Mesenchymal stem cell (in vitro differentiated cells and primary cell): Measurements from ENCODE around the gene ZNF385A.

Source experiments
- DNase-seq: peaks from one replicate; pipeline ENCODE4 v3.0.0-alpha.2; 2013
- H2AFZ ChIP-seq: one replicate; pipeline ENCODE4 v1.6.1; 2013; ENCODE audit warnings: low read depth, mild to moderate bottlenecking, control low read depth, inconsistent platforms, low read length, moderate library complexity
- H2AK5ac ChIP-seq: 2 replicates; pipeline ENCODE4 v1.6.1; 2013; ENCODE audit warnings: low read length, moderate library complexity, mild to moderate bottlenecking, inconsistent platforms; ENCODE audit not compliant: severe bottlenecking
- H2BK120ac ChIP-seq: one replicate; pipeline ENCODE4 v1.6.1; 2013; ENCODE audit warnings: low read depth, mild to moderate bottlenecking, inconsistent platforms, low read length, moderate library complexity
- H2BK12ac ChIP-seq, 2 experiments: one replicate each; pipeline ENCODE4 v1.6.1; 2013; ENCODE audit warnings: inconsistent platforms in 2 of 2, low read length in 2 of 2, mild to moderate bottlenecking in 2 of 2, moderate library complexity in 2 of 2, control low read depth in 1 of 2
- H2BK15ac ChIP-seq: one replicate; pipeline ENCODE4 v1.6.1; 2013; ENCODE audit warnings: mild to moderate bottlenecking, low read depth, inconsistent platforms; ENCODE audit not compliant: poor library complexity, severe bottlenecking
- H2BK5ac ChIP-seq: 2 replicates; pipeline ENCODE4 v1.6.1; 2013; ENCODE audit warnings: low read depth, mild to moderate bottlenecking, low read length, control low read depth, inconsistent platforms; ENCODE audit not compliant: poor library complexity, severe bottlenecking
- H3K14ac ChIP-seq, 2 experiments: one replicate each; pipeline ENCODE4 v1.6.1; 2013; ENCODE audit warnings: inconsistent platforms in 2 of 2, low read length in 2 of 2, control low read depth in 1 of 2, mild to moderate bottlenecking in 1 of 2, moderate library complexity in 1 of 2
- H3K18ac ChIP-seq, 2 experiments: one replicate each; pipeline ENCODE4 v1.6.1; 2013; ENCODE audit warnings: inconsistent platforms in 2 of 2, low read length in 2 of 2, control low read depth in 1 of 2, low read depth in 1 of 2, mild to moderate bottlenecking in 1 of 2
- H3K23ac ChIP-seq, 2 experiments: one replicate each; pipeline ENCODE4 v1.6.1; 2013; ENCODE audit warnings: inconsistent platforms in 2 of 2, low read length in 2 of 2, mild to moderate bottlenecking in 2 of 2, moderate library complexity in 2 of 2, control low read depth in 1 of 2
- H3K27ac ChIP-seq: 2 replicates; pipeline ENCODE4 v1.5.1; 2013; ENCODE audit warnings: mild to moderate bottlenecking, moderate library complexity, low read length, control low read depth, inconsistent platforms; ENCODE audit not compliant: poor library complexity, severe bottlenecking
- H3K27me3 ChIP-seq, 2 experiments: 2 replicates each; pipeline versions ENCODE4 v1.6.1 to v1.7.0; 2013; ENCODE audit warnings: low read length in 2 of 2, mild to moderate bottlenecking in 2 of 2, moderate library complexity in 2 of 2, control low read depth in 1 of 2, inconsistent platforms in 1 of 2; ENCODE audit not compliant: control insufficient read depth in 1 of 2, insufficient read depth in 1 of 2
- H3K36me3 ChIP-seq, 2 experiments: 2 replicates each; pipeline versions ENCODE4 v1.6.1 to v1.7.0; 2013; ENCODE audit warnings: low read length in 2 of 2, control low read depth in 1 of 2, inconsistent platforms in 1 of 2, low read depth in 1 of 2, mild to moderate bottlenecking in 1 of 2; ENCODE audit not compliant: insufficient read depth in 2 of 2, control insufficient read depth in 1 of 2
- H3K4ac ChIP-seq, 2 experiments: one replicate each; pipeline ENCODE4 v1.6.1; 2013; ENCODE audit warnings: inconsistent platforms in 2 of 2, low read length in 2 of 2, mild to moderate bottlenecking in 2 of 2, moderate library complexity in 2 of 2, control low read depth in 1 of 2, low read depth in 1 of 2
- H3K4me1 ChIP-seq: 2 replicates; pipeline ENCODE4 v1.6.1; 2013; ENCODE audit warnings: low read depth, low read length, control low read depth; ENCODE audit not compliant: control insufficient read depth, insufficient read depth
- H3K4me2 ChIP-seq: 2 replicates; pipeline ENCODE4 v1.6.1; 2013; ENCODE audit warnings: low read length, mild to moderate bottlenecking, inconsistent platforms; ENCODE audit not compliant: poor library complexity, severe bottlenecking
- H3K4me3 ChIP-seq, 2 experiments: 2 replicates each; pipeline versions ENCODE4 v1.5.1 to v1.7.0; 2013; ENCODE audit warnings: low read length in 2 of 2, mild to moderate bottlenecking in 2 of 2, control low read depth in 1 of 2, low read depth in 1 of 2; ENCODE audit not compliant: insufficient read depth in 1 of 2
- H3K79me1 ChIP-seq: replicated peaks from 2 replicates; pipeline ENCODE4 v1.6.1; 2013; ENCODE audit warnings: mild to moderate bottlenecking, control low read depth, low read length, inconsistent platforms; ENCODE audit not compliant: poor library complexity, severe bottlenecking
- H3K9ac ChIP-seq: 2 replicates; pipeline ENCODE4 v1.7.0; 2013; ENCODE audit warnings: mild to moderate bottlenecking, low read length, moderate library complexity
- H3K9me3 ChIP-seq: 2 replicates; pipeline ENCODE4 v1.7.0; 2013; ENCODE audit warnings: mild to moderate bottlenecking, low read length; ENCODE audit not compliant: control insufficient read depth
- H4K8ac ChIP-seq: one replicate; pipeline ENCODE4 v1.6.1; 2013; ENCODE audit warnings: inconsistent platforms, mild to moderate bottlenecking, low read length, moderate library complexity
- H4K91ac ChIP-seq: one replicate; pipeline ENCODE4 v1.6.1; 2013; ENCODE audit warnings: mild to moderate bottlenecking, low read length, inconsistent platforms
- WGBS: methylation state at CpG from one replicate; pipeline ENCODE4 v1.1.7; 2013; ENCODE audit warnings: mixed read lengths; 5-methylcytosine and 5-hydroxymethylcytosine counted together

The ZNF385A gene

DNA sequence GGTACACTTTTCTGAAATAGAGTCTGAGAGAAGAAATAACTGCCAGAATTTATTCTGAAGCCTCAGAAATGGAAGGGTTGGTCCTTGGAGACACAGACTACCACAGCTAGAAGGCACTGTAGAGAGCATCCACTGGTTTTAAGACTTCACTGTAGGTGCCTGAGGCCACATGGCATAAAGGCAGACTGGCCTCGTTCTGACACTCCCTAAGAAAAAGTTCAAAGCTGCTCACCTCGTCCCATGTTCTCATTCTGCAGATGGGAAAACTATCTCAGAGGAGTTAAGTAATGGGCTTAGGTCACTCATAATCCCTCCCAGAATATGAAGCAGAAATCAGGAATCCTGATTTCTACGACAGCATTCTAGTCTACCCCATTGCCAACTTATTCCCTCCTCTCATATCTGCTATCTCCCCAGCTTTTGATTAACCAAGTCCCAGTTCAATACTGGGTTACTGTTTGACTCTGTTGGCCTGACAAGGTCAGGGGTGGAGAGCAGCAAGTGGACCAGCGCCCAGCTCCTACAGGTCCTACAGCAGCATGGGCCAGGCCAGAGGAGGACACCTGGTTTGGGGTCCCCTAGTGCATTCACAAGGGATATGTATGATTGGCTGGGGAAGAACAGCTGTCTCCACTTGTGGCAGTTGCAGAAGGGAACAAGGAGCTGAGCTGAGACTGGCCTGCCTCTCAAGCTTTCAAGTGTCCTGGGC, 30.8 kb upstream of the ZNF385A start:
- Histone ChIP-seq H3K4me2 (no peak overlapping the region), H3K9me3 (no peaks in the 10 kb centered on the region), H3K27me3 (no peaks in the 10 kb centered on the region), H3K4me3 (peak overlapping the region in 1 of 2 experiments; percentile 49), H3K18ac (no peak overlapping the region), H3K4ac (no peak overlapping the region), H2BK5ac (no peak overlapping the region), H4K8ac (no peak overlapping the region), H3K23ac (no peak overlapping the region), H3K36me3 (peaks cover 8 to 13% of the 10 kb centered on the region in 2 experiments), H2BK120ac (no peak overlapping the region), H2AK5ac (no peak overlapping the region), H2AFZ (no peak overlapping the region), H4K91ac (no peak overlapping the region), H3K79me1 (peaks cover 16% of the 10 kb centered on the region), H3K14ac (no peak overlapping the region), H3K9ac (peak overlapping the region; percentile 66), H2BK12ac (no peak overlapping the region), H2BK15ac (no peak overlapping the region), H3K4me1 (peaks cover 41% of the 10 kb centered on the region), H3K27ac (no peak overlapping the region)
- WGBS = 89% methylated on average over 4 of the region's 4 CpGs
- no peak for DNase-seq

DNA sequence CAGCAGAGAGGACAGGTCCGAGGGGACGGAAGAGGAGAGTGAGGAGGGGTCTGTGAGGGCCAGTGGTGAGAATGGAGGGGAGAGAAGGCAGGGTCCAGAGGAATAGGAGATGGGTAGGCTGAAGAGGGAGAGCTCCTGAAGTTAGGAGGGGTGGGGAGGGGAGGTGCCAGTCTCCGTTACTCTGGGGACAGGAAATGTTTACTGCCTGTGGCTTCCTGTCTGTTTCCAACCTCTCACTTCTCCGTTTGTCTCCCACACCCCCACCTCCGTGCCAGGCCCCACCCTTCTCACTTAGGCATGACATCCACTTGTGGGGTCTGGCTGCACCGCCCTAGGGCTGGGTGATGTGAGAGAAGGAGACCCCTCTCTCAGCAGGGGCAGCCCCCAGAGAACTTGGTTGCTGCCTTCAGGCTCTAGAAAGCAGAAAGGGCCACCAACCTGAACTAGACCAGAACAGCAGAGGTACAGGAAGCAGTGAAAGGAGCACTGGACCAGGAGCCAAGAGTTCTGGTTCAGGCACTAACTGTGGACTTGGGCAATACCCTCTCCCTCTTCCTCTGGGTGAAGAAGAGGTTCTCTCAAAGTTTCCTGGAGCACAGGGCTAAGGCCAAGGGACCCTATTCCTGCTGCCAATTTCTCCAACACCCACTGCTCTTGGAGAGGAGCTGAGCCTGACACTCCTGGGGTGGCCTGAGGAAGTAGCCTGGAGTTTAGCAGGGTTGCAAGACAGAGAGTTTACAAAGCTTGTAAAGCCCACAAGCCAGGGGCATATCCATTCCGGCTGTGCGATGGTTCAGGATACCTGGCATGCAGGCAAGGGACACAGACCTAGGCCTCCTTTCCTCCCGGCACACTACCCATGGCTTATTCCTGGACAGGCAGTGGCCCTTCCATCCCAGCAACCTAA, 29.0 kb upstream of the ZNF385A start:
- peak overlapping the region in 1 of 2 experiments; percentile 17 for H3K4me3 ChIP-seq
- H3K9ac ChIP-seq = peak overlapping the region; percentile 75
- H4K8ac ChIP-seq = peak overlapping the region; percentile 75
- H4K91ac ChIP-seq = peak overlapping the region; percentile 84
- 72% methylated on average over 6 of the region's 9 CpGs for WGBS
- H3K4me1 ChIP-seq = peaks cover 35% of the 10 kb centered on the region
- H2BK12ac ChIP-seq = peak overlapping the region; percentile 76 to 79
- no peak overlapping the region for H3K4me2 ChIP-seq
- H2BK120ac ChIP-seq = no peak overlapping the region
- peak overlapping the region in 1 of 2 experiments; percentile 58 for H3K14ac ChIP-seq
- H3K27ac ChIP-seq = peak overlapping the region; percentile 5
- H3K23ac ChIP-seq = no peak overlapping the region
- H3K4ac ChIP-seq = peak overlapping the region in 1 of 2 experiments; percentile 73
- H3K18ac ChIP-seq = peak overlapping the region; percentile 54 to 56
- H2AFZ ChIP-seq = no peak overlapping the region
- H2AK5ac ChIP-seq = peak overlapping the region; percentile 40
- peaks cover 30% of the 10 kb centered on the region for H3K79me1 ChIP-seq
- no peaks in the 10 kb centered on the region for H3K27me3 ChIP-seq
- peak; percentile 69 for DNase-seq
- H3K9me3 ChIP-seq = no peaks in the 10 kb centered on the region
- H2BK5ac ChIP-seq = no peak overlapping the region
- peak overlapping the region; percentile 75 for H2BK15ac ChIP-seq
- H3K36me3 ChIP-seq = peaks cover 23 to 29% of the 10 kb centered on the region in 2 experiments

DNA sequence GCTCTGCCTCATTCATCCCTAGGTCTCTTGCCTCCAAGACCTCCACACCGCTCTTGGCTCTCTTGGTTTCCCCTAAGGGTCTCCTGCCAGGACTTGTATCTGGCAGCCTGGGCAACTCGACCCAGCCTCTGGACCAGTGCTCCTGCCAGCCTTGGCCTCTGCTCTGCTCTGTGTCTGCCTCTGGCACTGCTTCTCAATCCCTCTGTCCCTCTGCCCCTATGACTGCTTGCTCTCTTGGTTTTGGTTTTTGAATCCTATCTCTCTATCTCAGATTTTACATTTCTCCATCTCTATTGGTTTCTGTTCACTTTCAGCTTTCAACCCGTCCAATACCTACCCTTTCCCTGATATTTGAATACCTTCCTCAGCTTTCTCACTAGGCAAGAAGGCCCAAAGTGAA, 28.3 kb upstream of the ZNF385A start:
- peak overlapping the region; percentile 23 to 29 for H2BK12ac ChIP-seq
- H3K9me3 ChIP-seq = no peaks in the 10 kb centered on the region
- no peak overlapping the region for H4K91ac ChIP-seq
- H3K4me2 ChIP-seq = no peak overlapping the region
- no peak for DNase-seq
- H3K9ac ChIP-seq = peak overlapping the region; percentile 75
- peak overlapping the region in 1 of 2 experiments; percentile 71 for H3K4ac ChIP-seq
- H2AK5ac ChIP-seq = peak overlapping the region; percentile 40
- peak overlapping the region; percentile 75 for H4K8ac ChIP-seq
- 97% methylated on average over 2 of the region's 3 CpGs for WGBS
- H2BK120ac ChIP-seq = no peak overlapping the region
- peaks cover 35% of the 10 kb centered on the region for H3K4me1 ChIP-seq
- H3K18ac ChIP-seq = peak overlapping the region; percentile 6 to 56
- H3K27me3 ChIP-seq = no peaks in the 10 kb centered on the region
- H3K14ac ChIP-seq = no peak overlapping the region
- peaks cover 33% of the 10 kb centered on the region for H3K79me1 ChIP-seq
- no peak overlapping the region for H3K27ac ChIP-seq
- peak overlapping the region in 1 of 2 experiments; percentile 35 for H3K23ac ChIP-seq
- no peak overlapping the region for H2BK15ac ChIP-seq
- H3K36me3 ChIP-seq = peaks cover 29 to 35% of the 10 kb centered on the region in 2 experiments
- no peak overlapping the region for H2BK5ac ChIP-seq
- H3K4me3 ChIP-seq = peak overlapping the region in 1 of 2 experiments; percentile 17
- H2AFZ ChIP-seq = no peak overlapping the region

DNA sequence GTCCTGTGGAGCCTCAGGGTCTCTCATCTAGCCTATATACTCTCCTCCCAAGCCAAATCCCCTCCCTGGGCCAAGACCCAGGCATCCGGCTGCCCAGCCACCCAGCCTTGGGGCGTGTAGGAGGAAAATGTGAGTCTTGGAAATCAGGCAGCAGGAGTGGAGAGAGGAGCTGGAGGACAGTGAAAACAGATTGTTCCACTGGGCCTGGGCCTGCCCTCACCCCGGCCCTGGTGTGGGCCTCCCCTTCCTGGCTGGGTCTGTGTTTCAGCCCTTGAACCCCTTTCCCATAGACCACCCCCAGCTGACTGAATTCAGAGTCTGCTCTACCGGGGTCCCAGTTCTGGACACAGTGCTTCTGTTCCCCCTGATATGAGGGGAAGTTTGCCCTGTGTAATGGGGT, 27.8 kb upstream of the ZNF385A start:
- peak overlapping the region; percentile 41 for H2BK15ac ChIP-seq

More for the DNA sequence above, 27.8 kb upstream of the ZNF385A start:
- Histone ChIP-seq H3K4me3 (peak overlapping the region in 1 of 2 experiments; percentile 17), H3K27me3 (no peaks in the 10 kb centered on the region), H3K14ac (no peak overlapping the region), H3K9me3 (no peaks in the 10 kb centered on the region), H3K9ac (peak overlapping the region; percentile 75), H2BK120ac (no peak overlapping the region), H3K4me1 (peaks cover 32% of the 10 kb centered on the region), H3K79me1 (peaks cover 33% of the 10 kb centered on the region), H3K36me3 (peaks cover 34 to 39% of the 10 kb centered on the region in 2 experiments), H3K27ac (peak overlapping the region; percentile 17), H2BK5ac (no peak overlapping the region), H2AK5ac (no peak overlapping the region), H3K18ac (peak overlapping the region in 1 of 2 experiments; percentile 6), H4K8ac (no peak overlapping the region), H2BK12ac (no peak overlapping the region), H3K4me2 (no peak overlapping the region), H4K91ac (peak overlapping the region; percentile 65), H3K23ac (no peak overlapping the region), H3K4ac (no peak overlapping the region), H2AFZ (no peak overlapping the region)
- DNase-seq = no peak
- WGBS = 95% methylated on average over 4 of the region's 4 CpGs
